HepG2 (cell line): ENCODE results near the gene VAV2. TPM values are rescaled to one million over a fixed set of nuclear protein-coding genes. Genes with fewer than 3 reads are reported as not detected.

Experiments
- ATAC-seq: fragments of 200-7000 bp; cut with Tn5 transposase; 3 replicates; pipeline ENCODE4 v1.9.1; 2020; ENCODE audit warnings: mild to moderate bottlenecking, moderate library complexity
- BruUV-seq: library from RNA; stranded (reverse); fragments of 400-500 nt; replicated peaks from 2 replicates; lab custom pipeline; 2021; lab: Mats Ljungman, UMichigan
- CTCF ChIA-PET: fragments of 300-600 bp; formaldehyde crosslinking; extraction: SDS; loops from one replicate; lab custom pipeline; 2021; ENCODE audit warnings: low total read pairs, inconsistent platforms, low intra/inter-chr PET ratio; lab: Yijun Ruan, JAX
- POLR2A ChIA-PET: fragments of 350-600 bp; sonication (Branson Sonifier 250); formaldehyde crosslinking; loops from one replicate; lab custom pipeline; 2020; ENCODE audit warnings: antibody characterized with exemption, inconsistent platforms; lab: Yijun Ruan, JAX
- DNase-seq: peaks from one replicate; pipeline ENCODE4 v3.0.0-alpha.2; 2015; ENCODE audit warnings: low spot score
- FAIRE-seq: peaks from 3 replicates; lab custom pipeline; 2011; peaks lifted over from hg19 to GRCh38; lab: Jason Lieb, UNC
- H2AFZ ChIP-seq: one replicate; pipeline ENCODE4 v1.6.1; 2011; ENCODE audit warnings: low read length, inconsistent platforms
- H3K27ac ChIP-seq: fragments of 300-600 bp; 3 replicates; pipeline ENCODE4 v1.8.0; 2011; ENCODE audit warnings: mixed run types, mild to moderate bottlenecking, mixed read lengths, low read length, inconsistent platforms; ENCODE audit not compliant: insufficient read depth; ENCODE audit errors: extremely low read length
- H3K27me3 ChIP-seq, 2 experiments: fragments of 200-600 bp in 1 of 2; 2 replicates in 1 of 2; 3 replicates in 1 of 2; pipeline versions ENCODE4 v1.6.0 to v1.8.0; 2011; ENCODE audit warnings: low read length in 2 of 2, mild to moderate bottlenecking in 2 of 2, moderate library complexity in 2 of 2, inconsistent platforms in 1 of 2; ENCODE audit not compliant: insufficient read depth in 2 of 2, control insufficient read depth in 1 of 2
- H3K36me3 ChIP-seq, 2 experiments: fragments of 200-600 bp in 1 of 2; replicated peaks in 1 of 2; 2 replicates in 1 of 2; 3 replicates in 1 of 2; pipeline versions ENCODE4 v1.5.1 to v1.8.0; 2011; ENCODE audit warnings: low read length in 2 of 2, inconsistent platforms in 1 of 2; ENCODE audit not compliant: insufficient read depth in 2 of 2, control insufficient read depth in 1 of 2
- H3K4me1 ChIP-seq: 2 replicates; pipeline ENCODE4 v1.5.1; 2012; ENCODE audit warnings: low read length, inconsistent platforms; ENCODE audit not compliant: insufficient read depth
- H3K4me2 ChIP-seq: 2 replicates; pipeline ENCODE4 v1.6.0; 2011; ENCODE audit warnings: low read depth, low read length, inconsistent platforms
- H3K4me3 ChIP-seq, 3 experiments: fragments of 200-600 bp in 1 of 3; sonication (generic), shearing (Covaris generic) in 1 of 3; replicated peaks in 1 of 3; 2 replicates each; pipeline ENCODE4 v1.5.1; 2011 to 2016; ENCODE audit warnings: low read length in 3 of 3, inconsistent platforms in 2 of 3, low read depth in 2 of 3, mild to moderate bottlenecking in 2 of 3, control low read depth in 1 of 3, mixed read lengths in 1 of 3; ENCODE audit not compliant: insufficient read depth in 1 of 3
- H3K79me2 ChIP-seq: one replicate; pipeline ENCODE4 v1.6.1; 2011; ENCODE audit warnings: low read length, inconsistent platforms; ENCODE audit not compliant: insufficient read depth
- H3K9ac ChIP-seq: 2 replicates; pipeline ENCODE4 v1.6.0; 2011; ENCODE audit warnings: mild to moderate bottlenecking, low read depth, low read length, inconsistent platforms; ENCODE audit not compliant: insufficient read depth
- H3K9me3 ChIP-seq: 2 replicates; pipeline ENCODE4 v1.5.1; 2012; ENCODE audit warnings: mild to moderate bottlenecking, low read length
- H4K20me1 ChIP-seq: 2 replicates; pipeline ENCODE4 v1.6.0; 2011; ENCODE audit warnings: inconsistent platforms, mild to moderate bottlenecking, low read length, moderate library complexity; ENCODE audit not compliant: insufficient read depth
- ARID4A ChIP-seq: sonication (generic); formaldehyde crosslinking; IDR thresholded peaks from 2 replicates; pipeline ENCODE4 v1.5.0; 2020; ENCODE audit warnings: mild to moderate bottlenecking, missing genetic modification reagents, borderline replicate concordance
- CCAR2 ChIP-seq: fragments of 200-400 bp; formaldehyde crosslinking; optimal IDR thresholded peaks from 2 replicates; pipeline ENCODE3; 2018; ENCODE audit warnings: low read depth, mild to moderate bottlenecking, low read length, moderate library complexity
- FOXA3 ChIP-seq: IDR thresholded peaks from 2 replicates; pipeline ENCODE4 v1.6.1; 2016; ENCODE audit warnings: missing genetic modification reagents, missing compliant biosample characterization
- HNRNPUL1 ChIP-seq: fragments of 200-400 bp; formaldehyde crosslinking; IDR thresholded peaks from 2 replicates; pipeline ENCODE4 v1.6.1; 2017; ENCODE audit warnings: low read depth, mild to moderate bottlenecking, low read length, moderate library complexity
- KLF15 ChIP-seq: sonication (generic); formaldehyde crosslinking; IDR thresholded peaks from 2 replicates; pipeline ENCODE4 v1.8.1; 2023; ENCODE audit warnings: borderline replicate concordance, mild to moderate bottlenecking, inconsistent platforms, missing genetic modification reagents, mixed read lengths
- NAIF1 ChIP-seq: sonication (generic); formaldehyde crosslinking; IDR thresholded peaks from 2 replicates; pipeline ENCODE4 v1.5.0; 2020; ENCODE audit warnings: mild to moderate bottlenecking, missing genetic modification reagents, borderline replicate concordance
- THYN1 ChIP-seq: sonication (generic); formaldehyde crosslinking; IDR thresholded peaks from 2 replicates; pipeline ENCODE4 v1.8.1; 2023; ENCODE audit warnings: low read depth, mild to moderate bottlenecking, moderate library complexity, missing genetic modification reagents, borderline replicate concordance
- ZBTB34 ChIP-seq: sonication (generic); formaldehyde crosslinking; IDR thresholded peaks from 2 replicates; pipeline ENCODE4 v1.8.0; 2022; ENCODE audit warnings: mild to moderate bottlenecking, missing genetic modification reagents
- ZFP1 ChIP-seq: IDR thresholded peaks from 2 replicates; pipeline ENCODE4 v1.6.1; 2016
- ZFYVE20 ChIP-seq: sonication (generic); formaldehyde crosslinking; IDR thresholded peaks from 2 replicates; pipeline ENCODE4 v1.8.0; 2023; ENCODE audit warnings: low read depth, mild to moderate bottlenecking, moderate library complexity, missing genetic modification reagents, borderline replicate concordance
- ZNF180 ChIP-seq: sonication (generic); formaldehyde crosslinking; IDR thresholded peaks from 2 replicates; pipeline ENCODE4 v1.4.0; 2020; ENCODE audit warnings: low read depth, missing genetic modification reagents, borderline replicate concordance
- ZSCAN25 ChIP-seq: sonication (generic); formaldehyde crosslinking; IDR thresholded peaks from 2 replicates; pipeline ENCODE4 v1.8.0; 2022; ENCODE audit warnings: mild to moderate bottlenecking, missing genetic modification reagents
- WGBS: methylation state at CpG from one replicate; pipeline ENCODE4 v1.1.6; 2017; ENCODE audit warnings: low lambda C conversion rate; 5-methylcytosine and 5-hydroxymethylcytosine counted together
- in situ Hi-C: cut with HindIII; loops from 2 replicates; pipeline ENCODE4 v1.10.0; 2017; ENCODE audit warnings: low pct_unique_long_range_greater_than_20kb; ENCODE audit not compliant: extremely low pct_ligation_motif_present
- intact Hi-C: fragments of 100-400 bp; cut with micrococcal nuclease; formaldehyde crosslinking; loops from one replicate; pipeline ENCODE4 v1.10.0; 2022; ENCODE audit not compliant: unreplicated experiment
- polyA plus RNA-seq, 8 experiments: library from polyadenylated mRNA; depleted of rRNA in 3 of 8; stranded (reverse) in 7 of 8; unstranded in 1 of 8; fragments of >200 nt; fragmentation: Illumina TruSeq in 4 of 8; extraction: Trizol in 4 of 8; gene quantifications; 2 replicates each; pipeline versions ENCODE4 v1.2.1 to v1.2.3, GENCODE V29; 2011 to 2016; ENCODE audit warnings: low read depth in 4 of 8, missing spikeins in 1 of 8, mixed read lengths in 1 of 8; ENCODE audit not compliant: insufficient read depth in 1 of 8
- total RNA-seq, 5 experiments: library from RNA; depleted of rRNA; stranded (reverse); fragments of >200 nt; fragmentation: Illumina TruSeq; extraction: Trizol; gene quantifications; 2 replicates each; pipeline ENCODE4 v1.2.3, GENCODE V29; 2016; ENCODE audit warnings: low read depth in 1 of 5

VAV2 gene
- total and polyA plus RNA-seq, 2 of the 13 experiments (the other 11 are each of a cell fraction or from before 2014, with no cell fraction given): 22.5 to 22.9 TPM

GRCh38 chr9:133857639-133858038 lies 134.5 kb downstream of the VAV2 start:
- no TSS peak for BruUV-seq
- Histone ChIP-seq H3K9ac (no peak overlapping the region), H3K9me3 (no peaks in the 10 kb centered on the region), H4K20me1 (peaks cover 25% of the 10 kb centered on the region; the same call in 1 of the 2 replicates), H3K36me3 (peaks cover 30 to 40% of the 10 kb centered on the region in 2 experiments; a peak in 4 of 5 replicates), H2AFZ (no peak overlapping the region), H3K4me1 (peaks cover 26% of the 10 kb centered on the region), H3K4me3 (no peak overlapping the region), H3K4me2 (no peak overlapping the region), H3K27me3 (no peaks in the 10 kb centered on the region), H3K27ac (no peak overlapping the region), H3K79me2 (peaks cover 11% of the 10 kb centered on the region)
- 98% methylated on average over 5 of the region's 9 CpGs for WGBS
- in situ Hi-C loops: no loop called here
- ATAC-seq (no peak), FAIRE-seq (no peak), DNase-seq (no peak)
- ChIA-PET POLR2A (no interaction called here), CTCF (no interaction called here)
- TF ChIP-seq ZFYVE20 (CRISPR knock-in tag): no peak
- no peak for TF ChIP-seq ZFP1 (CRISPR knock-in tag)
- TF ChIP-seq NAIF1 (CRISPR knock-in tag): no peak
- TF ChIP-seq THYN1 (CRISPR knock-in tag): no peak
- no peak for TF ChIP-seq ZSCAN25
- no peak for TF ChIP-seq FOXA3
- no peak for TF ChIP-seq ZNF180
- TF ChIP-seq CCAR2: no peak
- no peak for TF ChIP-seq ARID4A
- TF ChIP-seq HNRNPUL1: no peak
- TF ChIP-seq ZBTB34: no peak
- no peak for TF ChIP-seq KLF15 (CRISPR knock-in tag)
- intact Hi-C loops: no loop called here
